Skeletal muscle cell (primary cell): Measurements from ENCODE around the gene IRF7.
A peak's percentile ranks its signal among the peaks of the same experiment; 100 is the strongest.

Experiments
- DNase-seq: peaks from one replicate; pipeline ENCODE4 v3.0.0-alpha.2; 2010; ENCODE audit warnings: low read depth
- H3K4me3 ChIP-seq: 2 replicates; pipeline ENCODE4 v1.5.1; 2011; ENCODE audit warnings: low read depth, mild to moderate bottlenecking, control low read depth, low read length, moderate library complexity

IRF7 gene

GRCh38 chr11:643366-643765, 27.6 kb upstream of the IRF7 start:
- no peak overlapping the region for H3K4me3 ChIP-seq
- no peak for DNase-seq

DNA sequence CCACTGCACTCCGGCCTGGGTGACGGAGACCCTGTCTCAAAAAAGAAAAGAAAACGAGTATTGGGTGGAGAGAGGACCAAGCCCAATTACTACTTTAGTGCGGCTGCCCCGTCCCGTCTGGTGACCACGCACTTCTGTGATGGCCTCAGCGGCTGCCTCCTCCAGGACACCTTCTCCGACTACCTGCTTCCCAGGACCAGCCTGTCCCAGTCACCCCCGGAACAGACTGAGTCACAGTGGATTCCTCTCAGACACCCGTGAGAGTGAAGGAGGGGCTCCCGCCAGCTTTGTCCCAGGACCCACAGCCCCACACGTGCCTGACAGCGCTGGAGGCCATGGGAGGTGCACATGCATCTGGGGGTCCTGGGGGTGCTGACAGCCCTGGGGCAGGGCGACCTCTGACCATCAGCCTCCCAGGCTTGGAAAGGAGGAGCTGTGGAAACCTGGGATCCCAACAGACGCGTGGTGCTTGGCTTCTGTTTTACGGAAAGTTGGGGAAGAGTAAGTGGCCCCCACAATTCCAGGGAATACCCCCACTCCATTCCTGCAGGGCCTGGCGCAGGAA, 26.1 kb upstream of the IRF7 start:
- no peak for DNase-seq
- H3K4me3 ChIP-seq = no peak overlapping the region

- H3K4me3 ChIP-seq = no peak overlapping the region
- no peak for DNase-seq
These were observed 24.4 kb upstream of the IRF7 start for GRCh38 chr11:640021-640706.

GRCh38 chr11:639332-639955, 23.7 kb upstream of the IRF7 start:
- DNase-seq = no peak
- H3K4me3 ChIP-seq = no peak overlapping the region

GRCh38 chr11:638631-639331, 23.0 kb upstream of the IRF7 start:
- H3K4me3 ChIP-seq = no peak overlapping the region
- DNase-seq = no peak

GRCh38 chr11:637593-638521, 22.1 kb upstream of the IRF7 start:
- H3K4me3 ChIP-seq = no peak overlapping the region
- DNase-seq = no peak

DNA sequence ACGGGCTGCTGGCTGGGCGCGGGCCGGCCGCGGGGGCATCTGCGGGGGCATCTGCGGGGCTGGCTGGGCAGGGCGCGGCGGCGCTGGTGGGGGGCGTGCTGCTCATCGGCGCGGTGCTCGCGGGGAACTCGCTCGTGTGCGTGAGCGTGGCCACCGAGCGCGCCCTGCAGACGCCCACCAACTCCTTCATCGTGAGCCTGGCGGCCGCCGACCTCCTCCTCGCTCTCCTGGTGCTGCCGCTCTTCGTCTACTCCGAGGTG, 21.5 kb upstream of the IRF7 start:
- DNase-seq = no peak
- no peak overlapping the region for H3K4me3 ChIP-seq

DNA sequence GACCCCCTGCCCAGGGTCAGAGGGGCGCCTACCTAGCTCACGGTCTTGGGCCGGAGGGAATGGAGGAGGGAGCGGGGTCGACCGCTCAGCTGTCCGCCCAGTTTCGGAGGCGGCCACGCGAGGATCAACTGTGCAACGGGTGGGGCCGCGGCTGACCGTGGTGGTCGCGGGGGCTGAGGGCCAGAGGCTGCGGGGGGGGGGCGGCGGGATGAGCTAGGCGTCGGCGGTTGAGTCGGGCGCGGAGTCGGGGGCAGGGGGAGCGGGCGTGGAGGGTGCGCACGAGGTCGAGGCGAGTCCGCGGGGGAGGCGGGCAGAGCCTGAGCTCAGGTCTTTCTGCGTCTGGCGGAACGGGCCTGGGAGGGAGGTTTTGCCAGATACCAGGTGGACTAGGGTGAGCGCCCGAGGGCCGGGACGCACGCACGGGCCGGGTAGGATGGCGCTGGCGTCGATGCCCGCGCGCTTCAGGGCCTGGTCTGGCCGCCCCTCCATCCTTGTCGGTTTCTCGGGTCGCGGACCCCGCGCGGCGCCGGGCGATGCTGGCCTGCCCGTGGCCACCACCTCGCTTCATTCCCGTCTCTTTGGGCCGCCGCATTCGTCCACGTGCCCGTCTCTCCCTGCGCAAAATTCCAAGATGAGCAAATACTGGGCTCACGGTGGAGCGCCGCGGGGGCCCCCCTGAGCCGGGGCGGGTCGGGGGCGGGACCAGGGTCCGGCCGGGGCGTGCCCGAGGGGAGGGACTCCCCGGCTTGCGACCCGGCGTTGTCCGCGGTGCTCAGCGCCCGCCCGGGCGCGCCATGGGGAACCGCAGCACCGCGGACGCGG, 21.0 kb upstream of the IRF7 start, which contains the start of gene DRD4:
TSS of gene DRD4 (plus strand) at position 759 of the 822 bp plus-strand sequence. CDS start at position 795, 36 bp downstream.
- peak within 1 kb of the TSS; percentile 11 for H3K4me3 ChIP-seq
- DNase-seq = no peak

- no peak for DNase-seq
These were observed 20.3 kb upstream of the IRF7 start for GRCh38 chr11:635945-636510.

DNA sequence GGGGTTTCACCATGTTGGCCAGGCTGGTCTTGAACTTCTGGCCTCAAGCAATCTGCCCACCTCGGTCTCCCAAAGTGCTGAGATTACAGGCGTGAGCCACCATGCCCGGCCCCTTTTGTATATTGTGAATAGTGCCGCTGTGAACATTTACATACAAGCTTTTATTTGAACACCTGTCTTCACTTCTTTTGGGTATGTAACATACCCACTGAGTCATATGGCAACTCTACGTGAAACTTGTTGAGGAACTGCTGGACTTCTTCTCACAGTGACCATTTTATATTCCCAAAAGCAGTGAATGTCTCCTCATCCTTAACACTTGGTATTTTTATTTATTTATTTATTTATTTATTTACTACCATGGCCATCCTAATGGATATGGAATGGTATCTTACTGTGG, 15.1 kb upstream of the IRF7 start:
- H3K4me3 ChIP-seq = no peak overlapping the region
- DNase-seq = no peak

More at GRCh38 chr11:635945-636510, 20.3 kb upstream of the IRF7 start:
- no peak overlapping the region for H3K4me3 ChIP-seq

- no peak overlapping the region for H3K4me3 ChIP-seq
- no peak for DNase-seq
These were observed 13.5 kb upstream of the IRF7 start for GRCh38 chr11:629237-629583.

DNA sequence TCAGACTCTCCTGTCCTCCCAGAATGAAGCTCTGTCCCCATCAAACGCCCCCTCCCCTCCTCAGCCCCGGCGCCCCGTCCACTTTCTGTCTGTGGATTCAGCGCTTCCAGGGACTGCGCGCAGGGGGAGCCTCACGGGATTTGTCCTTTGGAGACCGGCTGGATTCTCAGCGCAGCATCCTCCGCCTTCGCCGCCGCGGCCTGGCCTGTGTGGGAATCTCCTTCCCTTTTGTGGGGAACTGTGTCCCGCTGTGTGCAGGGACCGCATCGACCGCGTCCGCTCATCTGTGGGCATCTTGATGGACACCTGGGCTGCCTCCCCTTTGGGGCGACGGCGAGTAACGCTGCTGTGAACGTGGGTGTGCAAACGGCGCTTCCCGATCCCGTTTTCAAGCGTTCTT, 12.3 kb upstream of the IRF7 start:
- no peak overlapping the region for H3K4me3 ChIP-seq
- no peak for DNase-seq

DNA sequence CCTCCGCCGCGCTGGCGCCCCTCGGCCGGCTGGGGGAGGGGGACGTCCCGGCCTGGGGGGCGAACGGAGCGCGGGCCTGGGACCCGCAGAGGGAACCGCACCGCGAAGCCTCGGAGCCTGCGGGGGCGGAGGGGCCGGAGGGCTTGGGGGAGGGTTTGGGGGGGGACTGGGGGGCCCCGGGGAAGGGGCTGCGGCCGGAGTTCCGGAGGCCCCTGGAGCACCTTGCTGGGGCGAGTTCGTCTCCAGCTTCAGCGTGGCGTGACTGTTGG, 11.5 kb upstream of the IRF7 start:
- H3K4me3 ChIP-seq = no peak overlapping the region
- no peak for DNase-seq

- no peak within 1 kb of the TSS for H3K4me3 ChIP-seq
- DNase-seq = no peak
These were observed 10.9 kb upstream of the IRF7 start, which contains the start of gene SCT for GRCh38 chr11:626475-627307. TSS of gene SCT (minus strand) at chr11:627181. CDS start at chr11:627143, 38 bp downstream.

DNA sequence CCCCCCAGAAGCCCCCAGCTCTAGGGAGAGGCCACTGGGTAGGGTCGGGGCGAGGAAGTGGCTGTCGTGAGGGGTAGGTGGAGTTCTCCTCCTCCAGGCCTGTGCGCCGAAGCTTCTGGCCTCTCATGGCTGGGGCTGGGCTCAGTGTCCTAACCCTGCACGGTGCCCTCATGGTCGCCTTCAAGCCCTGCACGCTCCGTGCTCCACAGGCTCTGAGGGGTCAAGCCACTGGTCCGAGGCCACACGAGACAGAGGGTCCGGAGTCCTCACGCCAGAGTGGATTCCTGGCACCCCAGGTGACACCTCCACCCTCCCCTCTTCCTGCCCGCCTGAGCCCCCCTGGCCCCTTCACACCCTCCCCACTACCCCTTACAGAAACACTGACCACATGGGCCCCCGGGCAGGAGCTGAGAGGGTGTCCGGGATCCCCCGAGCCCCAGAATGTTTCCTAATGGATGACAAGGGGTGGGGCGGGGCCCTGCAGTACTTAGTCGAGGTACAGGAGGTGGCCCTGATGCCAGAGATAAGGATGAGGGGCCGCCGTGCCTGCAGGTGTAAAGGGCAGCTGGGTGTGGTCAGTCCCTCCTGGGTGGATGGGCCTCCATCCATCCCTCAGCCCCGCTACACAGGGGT, 10.0 kb upstream of the IRF7 start:
- DNase-seq = no peak
- no peak overlapping the region for H3K4me3 ChIP-seq

DNA sequence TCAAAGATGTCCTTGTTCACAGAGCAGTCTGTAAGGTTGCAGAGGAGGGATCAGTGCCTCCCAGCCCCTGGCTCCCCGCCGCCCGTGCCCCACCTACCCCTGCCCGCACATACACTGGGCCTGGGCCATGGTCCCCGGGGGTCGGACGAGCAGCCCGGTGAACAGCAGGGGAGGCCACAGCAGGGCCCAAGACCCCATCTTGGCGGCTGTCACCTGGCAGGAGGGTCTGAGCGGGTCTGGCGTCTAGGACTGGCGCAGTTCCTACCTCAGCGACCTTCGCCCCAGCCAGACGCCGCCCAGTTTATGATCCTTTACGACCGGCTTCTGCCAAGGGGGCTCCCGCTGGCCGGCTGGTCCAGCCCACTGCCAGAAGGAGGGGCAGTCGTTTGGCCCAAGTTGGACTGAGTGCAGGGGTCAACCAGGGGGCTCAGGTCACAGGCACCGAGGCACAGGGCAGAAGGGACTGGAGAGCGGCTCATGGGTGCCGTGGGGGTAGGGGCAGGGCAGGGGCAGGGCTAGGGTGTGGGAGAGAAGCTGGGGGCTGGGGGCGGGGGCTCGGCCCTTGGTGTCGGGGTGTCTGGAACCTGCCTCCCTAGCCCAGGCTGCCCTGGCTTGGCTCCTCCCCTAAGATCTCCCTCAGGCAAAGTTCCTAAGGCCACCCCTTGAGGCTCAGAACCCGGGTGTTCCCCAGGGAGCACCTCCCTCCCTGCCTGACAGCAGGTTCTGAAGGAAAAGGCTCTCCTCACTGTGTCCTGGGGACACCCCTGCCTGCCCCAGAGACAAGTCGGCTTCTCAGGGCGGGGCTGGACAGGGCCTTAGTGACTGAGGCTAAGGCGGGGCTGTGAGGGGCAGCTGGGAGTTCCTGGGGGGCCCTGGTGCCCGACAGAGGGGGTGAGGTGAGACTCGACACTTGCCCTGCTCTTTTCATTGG, 9.2 kb upstream of the IRF7 start, which contains the start of gene CDHR5:
TSS of gene CDHR5 (minus strand) at position 251 of the 931 bp plus-strand sequence. CDS start at position 198, 53 bp downstream.
- H3K4me3 ChIP-seq = no peak within 1 kb of the TSS
- no peak for DNase-seq
